HG02763 (cell line): ENCODE data around the gene NR3C1.

Experiments used
- ATAC-seq: cut with Tn5 transposase; IDR thresholded peaks from one replicate; pipeline ENCODE4 v1.9.1; 2021; ENCODE audit warnings: mild to moderate bottlenecking, moderate library complexity; ENCODE audit not compliant: unreplicated experiment

NR3C1 gene

DNA sequence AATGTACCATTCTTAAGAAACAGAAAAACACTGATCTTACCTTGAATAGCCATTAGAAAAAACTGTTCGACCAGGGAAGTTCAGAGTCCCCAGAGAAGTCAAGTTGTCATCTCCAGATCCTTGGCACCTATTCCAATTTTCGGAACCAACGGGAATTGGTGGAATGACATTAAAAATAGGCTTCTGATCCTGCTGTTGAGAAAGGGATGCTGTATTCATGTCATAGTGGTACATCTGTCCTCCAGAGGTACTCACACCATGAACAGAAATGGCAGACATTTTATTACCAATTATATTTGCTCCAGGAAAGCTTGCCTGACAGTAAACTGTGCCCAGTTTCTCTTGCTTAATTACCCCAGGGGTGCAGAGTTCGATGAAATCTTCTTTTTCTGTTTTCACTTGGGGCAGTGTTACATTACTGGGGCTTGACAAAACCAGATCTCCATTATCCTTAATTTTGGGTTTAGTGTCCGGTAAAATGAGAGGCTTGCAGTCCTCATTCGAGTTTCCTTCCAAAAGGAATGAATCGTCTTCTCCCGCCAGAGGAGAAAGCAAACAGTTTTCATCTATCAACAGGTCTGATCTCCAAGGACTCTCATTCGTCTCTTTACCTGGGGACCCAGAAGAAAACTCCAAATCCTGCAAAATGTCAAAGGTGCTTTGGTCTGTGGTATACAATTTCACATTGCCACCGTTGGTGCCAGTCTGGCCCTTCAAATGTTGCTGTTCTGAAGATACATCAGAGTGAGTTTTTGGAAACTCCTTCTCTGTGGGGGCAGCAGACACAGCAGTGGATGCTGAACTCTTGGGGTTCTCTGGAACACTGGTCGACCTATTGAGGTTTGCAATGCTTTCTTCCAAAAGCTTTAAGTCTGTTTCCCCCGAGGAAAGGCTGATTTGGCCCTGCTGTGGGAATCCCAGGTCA, 3.6 kb downstream of the NR3C1 start:
- no peak for ATAC-seq

- ATAC-seq, result no peak
These were observed 4.8 kb downstream of the NR3C1 start for GRCh38 chr5:143398451-143399237.

DNA sequence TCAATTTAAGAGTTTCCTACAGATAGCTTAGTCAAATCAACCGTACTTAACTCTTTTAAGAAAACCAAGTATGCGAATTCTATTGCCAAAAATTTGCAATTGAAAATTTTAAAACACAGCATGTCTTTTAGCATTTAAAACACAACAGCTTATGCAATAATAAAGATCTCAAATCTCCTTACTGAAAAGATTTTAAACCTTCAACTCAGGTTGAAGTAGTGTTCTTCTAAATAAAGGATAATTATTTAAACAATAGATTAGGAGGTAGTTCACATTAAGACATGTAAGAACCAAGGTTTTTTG, 5.5 kb downstream of the NR3C1 start:
- no peak for ATAC-seq

DNA sequence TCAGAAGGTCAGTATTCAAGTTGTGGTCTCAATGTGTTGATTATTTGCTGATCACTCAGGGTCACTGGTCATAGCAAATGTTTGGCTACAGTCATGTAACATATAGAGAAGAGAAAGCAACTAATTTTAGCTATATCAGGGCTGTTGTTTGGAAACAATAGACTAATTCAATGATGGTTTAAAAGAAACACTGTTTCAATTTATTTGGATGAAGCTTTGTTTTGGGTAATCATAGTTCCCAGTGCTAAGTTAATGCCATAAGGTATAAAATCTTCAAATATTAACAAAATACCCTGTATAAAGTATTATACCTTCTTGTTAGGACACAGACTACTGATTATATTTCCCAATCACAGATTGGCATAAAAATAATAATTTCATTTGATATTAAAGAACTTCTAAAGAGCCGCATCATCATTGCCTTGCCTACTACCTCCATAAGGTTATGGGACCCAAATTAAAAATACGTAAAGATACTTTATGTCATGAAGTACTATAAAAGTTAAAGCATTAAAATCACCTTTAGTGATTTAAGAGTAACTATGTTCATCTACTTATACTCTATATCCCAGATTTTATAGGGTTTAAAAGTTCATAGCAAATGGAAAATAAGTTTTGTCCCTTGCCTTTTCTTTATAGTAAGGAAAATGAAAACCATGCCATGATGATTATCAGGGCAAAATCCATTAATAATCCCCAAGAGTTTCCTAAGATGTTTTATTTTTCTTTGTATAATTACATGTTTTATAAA, 6.0 kb downstream of the NR3C1 start:
- ATAC-seq, result no peak

GRCh38 chr5:143396353-143396940, 7.0 kb downstream of the NR3C1 start:
- no peak for ATAC-seq

GRCh38 chr5:143395638-143396352, 7.7 kb downstream of the NR3C1 start:
- no peak for ATAC-seq

DNA sequence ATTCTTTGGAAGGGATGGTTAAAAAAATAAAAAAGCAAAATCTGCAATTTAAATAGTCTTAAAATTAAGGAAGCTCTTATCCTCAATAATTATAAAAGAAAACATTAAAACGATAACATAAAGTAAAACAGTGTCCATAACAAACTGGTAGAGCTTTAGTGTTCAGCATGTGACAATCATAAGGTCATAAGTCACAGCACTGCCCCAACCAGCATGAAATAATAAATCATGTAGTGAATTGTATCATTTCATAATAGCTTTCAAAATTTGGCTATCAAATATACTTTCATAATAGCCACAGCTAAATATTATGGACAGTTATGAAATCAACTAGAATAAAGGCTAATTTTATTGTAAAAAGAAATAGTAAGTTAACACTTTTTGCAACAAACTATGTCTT, 10.0 kb downstream of the NR3C1 start:
- ATAC-seq, result no peak

GRCh38 chr5:143390941-143391340, 12.5 kb downstream of the NR3C1 start:
- ATAC-seq, result no peak

DNA sequence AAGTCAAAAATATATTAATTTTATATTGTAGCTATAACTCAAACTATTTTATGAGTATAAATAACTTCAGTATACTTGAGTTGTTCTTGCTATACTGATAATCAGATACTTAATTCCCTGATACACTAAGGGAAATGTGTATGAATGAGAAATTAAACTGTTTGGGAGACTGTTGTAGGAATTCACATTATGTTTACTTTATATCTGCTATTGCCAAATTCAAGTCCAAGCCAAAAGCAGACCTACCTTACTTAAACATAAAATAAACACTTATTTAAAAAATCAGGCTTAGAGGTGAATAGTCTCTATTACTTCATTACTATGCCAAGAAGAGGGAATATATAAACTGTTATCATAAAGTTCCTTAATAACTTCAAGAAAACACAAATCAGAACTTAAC, 13.2 kb downstream of the NR3C1 start:
- ATAC-seq, result no peak

GRCh38 chr5:143386725-143387124, 16.8 kb downstream of the NR3C1 start:
- ATAC-seq, result no peak

- ATAC-seq, result no peak
These were observed 18.4 kb downstream of the NR3C1 start for GRCh38 chr5:143384865-143385657.

GRCh38 chr5:143383988-143384387, 19.5 kb downstream of the NR3C1 start:
- ATAC-seq, result no peak

- ATAC-seq, result no peak
These were observed 23.9 kb downstream of the NR3C1 start for GRCh38 chr5:143379606-143380005.

DNA sequence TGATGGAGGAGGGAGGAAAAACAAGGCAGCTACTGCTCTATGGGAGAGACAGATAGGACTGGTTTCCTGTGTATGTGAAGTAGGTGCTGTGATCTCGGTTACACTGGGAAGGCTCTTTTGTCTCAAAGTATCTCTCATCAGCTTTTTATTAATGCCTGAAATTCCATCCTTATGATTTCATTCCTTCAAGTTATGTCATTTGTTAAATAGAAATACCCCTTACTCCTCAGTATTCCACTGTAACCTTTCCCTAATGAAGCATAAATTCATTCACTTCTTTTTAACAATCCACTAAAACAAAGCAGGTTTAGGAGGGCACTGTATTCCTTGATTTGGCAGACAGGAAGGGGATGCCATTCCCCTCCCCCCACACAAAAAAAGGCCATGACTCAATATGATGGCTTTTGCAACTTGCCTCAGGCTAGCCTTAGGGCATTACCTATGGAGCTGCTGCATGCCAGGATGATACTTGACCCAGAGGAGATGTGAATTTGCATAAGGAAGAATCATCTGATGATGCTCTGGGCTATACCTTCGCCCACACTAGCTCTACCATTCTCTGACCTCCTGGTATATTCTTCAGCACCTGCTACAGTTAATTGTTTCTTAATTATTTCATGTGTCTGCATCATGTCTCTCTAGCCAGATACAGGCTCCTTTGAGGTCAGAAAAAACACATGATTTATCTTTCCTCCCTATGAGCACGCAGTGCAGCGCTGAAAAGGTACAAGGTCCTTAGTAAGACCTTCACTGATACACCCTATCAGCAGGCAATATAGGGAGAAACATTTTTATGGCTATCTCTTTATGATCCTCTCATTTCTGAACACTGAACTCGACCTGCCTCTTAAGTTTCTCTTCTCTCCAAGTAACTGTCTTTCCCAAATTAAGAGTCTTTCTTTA, 26.3 kb downstream of the NR3C1 start:
- no peak for ATAC-seq

DNA sequence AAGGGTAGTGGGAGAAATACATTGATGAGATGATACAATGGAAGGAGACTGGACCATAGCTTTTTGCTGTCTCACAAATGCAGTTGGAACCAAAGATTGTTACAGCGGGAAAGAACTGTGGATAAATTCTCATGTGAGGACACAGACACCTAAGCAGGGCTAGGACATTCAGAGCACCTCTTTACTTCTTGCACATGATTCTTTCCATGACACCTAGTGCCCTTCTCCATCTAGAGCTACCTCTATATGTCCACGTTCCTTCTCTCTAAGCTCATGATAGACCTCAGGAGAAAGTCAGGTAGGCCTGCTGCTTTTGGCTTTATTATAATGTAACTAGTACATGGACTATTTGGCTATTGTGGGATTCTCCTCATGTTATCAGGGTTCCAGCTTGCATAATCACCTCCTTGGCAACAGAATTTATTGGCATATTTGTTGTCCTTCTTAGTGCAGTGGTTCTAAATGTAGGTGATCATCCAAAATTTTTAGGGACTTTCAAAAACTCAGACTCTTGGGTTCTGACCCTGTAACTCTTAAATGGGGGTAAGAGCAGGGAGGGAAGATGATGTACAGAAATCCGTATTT, 27.2 kb downstream of the NR3C1 start:
- ATAC-seq, result no peak

- ATAC-seq, result no peak
These were observed 28.8 kb downstream of the NR3C1 start for GRCh38 chr5:143374496-143375217.

GRCh38 chr5:143373076-143373475, 30.4 kb downstream of the NR3C1 start:
- no peak for ATAC-seq
